BLaER1 treated with 17β-estradiol and CSF1 and Interleukin-3, amounts not matched to agents 10 nM and 100 nM (cell line): ENCODE results near the gene RAB1A.
"Not testable (repeated sequence)": the region's sequence is repeated elsewhere in the genome, so short reads cannot be mapped to it uniquely, and the experiment has no call there.

Experiments used
- H3K27ac ChIP-seq, 11 experiments: shearing (Covaris generic); formaldehyde crosslinking; 2 replicates each; pipeline ENCODE4 v1.8.1; 2022
- H3K27me3 ChIP-seq, 11 experiments: shearing (Covaris generic); formaldehyde crosslinking; 2 replicates each; pipeline ENCODE4 v1.8.1; 2022
- H3K36me3 ChIP-seq, 11 experiments: shearing (Covaris generic); formaldehyde crosslinking; 2 replicates each; pipeline ENCODE4 v1.8.1; 2022
- H3K4me1 ChIP-seq, 10 experiments: shearing (Covaris generic); formaldehyde crosslinking; 2 replicates each; pipeline ENCODE4 v1.8.1; 2022
- H3K4me2 ChIP-seq, 11 experiments: shearing (Covaris generic); formaldehyde crosslinking; 2 replicates each; pipeline ENCODE4 v1.8.1; 2022
- H3K4me3 ChIP-seq, 10 experiments: shearing (Covaris generic); formaldehyde crosslinking; 2 replicates each; pipeline ENCODE4 v1.8.1; 2022
- H3K9ac ChIP-seq, 11 experiments: shearing (Covaris generic); formaldehyde crosslinking; 2 replicates each; pipeline ENCODE4 v1.8.1; 2022
- H3K9me3 ChIP-seq, 11 experiments: shearing (Covaris generic); formaldehyde crosslinking; replicated peaks in 1 of 11; 2 replicates each; pipeline ENCODE4 v1.8.1; 2022
- H4K20me1 ChIP-seq, 11 experiments: shearing (Covaris generic); formaldehyde crosslinking; 2 replicates each; pipeline ENCODE4 v1.8.1; 2022
- Cebpa-rat ChIP-seq, 11 experiments: shearing (Covaris generic); IDR thresholded peaks; 2 replicates each; pipeline ENCODE4 v1.8.1; 2022

Gene RAB1A

GRCh38 chr2:65128297-65129190 lies 1.4 kb downstream of the RAB1A start:
- H3K9ac ChIP-seq, result peak overlapping the region; percentile 95 to 100 (median 98)
- H4K20me1 ChIP-seq, result peaks cover 29 to 62% (median 59%) of the 10 kb centered on the region in 11 experiments
- H3K4me3 ChIP-seq, result peak overlapping the region; percentile 79 to 99 (median 96)
- H3K36me3 ChIP-seq, result peaks cover 3 to 16% (median 8%) of the 10 kb centered on the region in 11 experiments; a peak in 11 of 22 replicates
- peak overlapping the region; percentile 77 to 98 (median 89) for H3K4me2 ChIP-seq
- no peaks in the 10 kb centered on the region for H3K9me3 ChIP-seq
- peaks cover 36 to 63% (median 48%) of the 10 kb centered on the region in 10 experiments for H3K4me1 ChIP-seq
- no peaks in the 10 kb centered on the region for H3K27me3 ChIP-seq
- TF ChIP-seq Cebpa-rat (IDR thresholded peaks at IDR 0.05), result peak in 2 of 11 experiments; percentile 19 to 27; a peak in 1 of 22 replicates
- peak overlapping the region; percentile 92 to 100 (median 96) for H3K27ac ChIP-seq

GRCh38 chr2:65125457-65125856 lies 4.4 kb downstream of the RAB1A start:
- peaks cover 29 to 75% (median 42%) of the 10 kb centered on the region in 10 experiments for H3K4me1 ChIP-seq
- peak overlapping the region in 2 of 11 experiments; percentile 63 to 99; a peak in 3 of 22 replicates for H3K9ac ChIP-seq

GRCh38 chr2:65122313-65122712 lies 7.6 kb downstream of the RAB1A start:
- H3K9ac ChIP-seq, result 0 out of 22 replicates have a peak overlapping the region, but pooled peaks of 1 of the 11 experiments have one; percentile 10
- H3K36me3 ChIP-seq, result peaks cover 21 to 50% (median 36%) of the 10 kb centered on the region in 11 experiments; a peak in 19 of 22 replicates
- peak overlapping the region in 2 of 11 experiments; percentile 24 to 50; a peak in 2 of 22 replicates for H3K4me2 ChIP-seq
- peaks cover 15 to 97% (median 27%) of the 10 kb centered on the region in 10 experiments for H3K4me1 ChIP-seq
- no peak overlapping the region for H3K4me3 ChIP-seq
- H3K27ac ChIP-seq, result no peak overlapping the region
- no peaks in the 10 kb centered on the region for H3K27me3 ChIP-seq
- peaks cover 66 to 100% (median 100%) of the 10 kb centered on the region in 11 experiments for H4K20me1 ChIP-seq
- no peak for TF ChIP-seq Cebpa-rat (IDR thresholded peaks at IDR 0.05)
- no peaks in the 10 kb centered on the region for H3K9me3 ChIP-seq

More at GRCh38 chr2:65125457-65125856, 4.4 kb downstream of the RAB1A start:
- Histone ChIP-seq H4K20me1 (peaks cover 54 to 93% (median 90%) of the 10 kb centered on the region in 11 experiments), H3K4me2 (peak overlapping the region; percentile 2 to 98 (median 27); a peak in 16 of 22 replicates), H3K27ac (0 out of 22 replicates have a peak overlapping the region, but pooled peaks of 1 of the 11 experiments have one; percentile 99), H3K4me3 (peak overlapping the region in 2 of 10 experiments; percentile 79 to 98; a peak in 1 of 20 replicates), H3K36me3 (peaks cover 10 to 29% (median 18%) of the 10 kb centered on the region in 11 experiments; a peak in 14 of 22 replicates)
- not testable (repeated sequence) for H3K9me3 ChIP-seq, H3K27me3 ChIP-seq

GRCh38 chr2:65120990-65121693 lies 8.8 kb downstream of the RAB1A start:
- H3K4me1 ChIP-seq, result peaks cover 9 to 97% (median 17%) of the 10 kb centered on the region in 10 experiments
- peak overlapping the region in 2 of 11 experiments; percentile 37 to 46; a peak in 4 of 22 replicates for H3K4me2 ChIP-seq
- no peaks in the 10 kb centered on the region for H3K27me3 ChIP-seq
- peaks cover 69 to 100% (median 100%) of the 10 kb centered on the region in 11 experiments for H4K20me1 ChIP-seq
- H3K36me3 ChIP-seq, result peaks cover 25 to 57% (median 40%) of the 10 kb centered on the region in 11 experiments; a peak in 21 of 22 replicates
- TF ChIP-seq Cebpa-rat (IDR thresholded peaks at IDR 0.05), result no peak
- H3K9ac ChIP-seq, result peak overlapping the region in 1 of 11 experiments; percentile 53; a peak in 2 of 22 replicates
- H3K9me3 ChIP-seq, result no peaks in the 10 kb centered on the region
- H3K4me3 ChIP-seq, result no peak overlapping the region
- no peak overlapping the region for H3K27ac ChIP-seq

- no peaks in the 10 kb centered on the region; a peak in 1 of 22 replicates for H3K9me3 ChIP-seq
- TF ChIP-seq Cebpa-rat (IDR thresholded peaks at IDR 0.05), result no peak
- H3K4me3 ChIP-seq, result no peak overlapping the region
Measured at GRCh38 chr2:65116645-65117044, 13.3 kb downstream of the RAB1A start.

GRCh38 chr2:65114921-65115320 lies 15.0 kb downstream of the RAB1A start:
- Histone ChIP-seq H3K4me2 (no peak overlapping the region), H3K36me3 (peaks cover 23 to 63% (median 38%) of the 10 kb centered on the region in 11 experiments; a peak in 21 of 22 replicates), H3K4me3 (no peak overlapping the region), H3K9ac (no peak overlapping the region), H3K9me3 (peaks cover 0 to 3% (median 0%) of the 10 kb centered on the region in 11 experiments; a peak in 1 of 22 replicates), H3K4me1 (peaks cover 0 to 87% (median 13%) of the 10 kb centered on the region in 10 experiments; a peak in 12 of 20 replicates), H3K27me3 (no peaks in the 10 kb centered on the region), H3K27ac (no peak overlapping the region), H4K20me1 (peaks cover 99 to 100% (median 100%) of the 10 kb centered on the region in 11 experiments)
- no peak for TF ChIP-seq Cebpa-rat (IDR thresholded peaks at IDR 0.05)

More at GRCh38 chr2:65116645-65117044, 13.3 kb downstream of the RAB1A start:
- Histone ChIP-seq H3K27me3 (no peaks in the 10 kb centered on the region), H3K9ac (0 out of 22 replicates have a peak overlapping the region, but pooled peaks of 1 of the 11 experiments have one; percentile 5), H4K20me1 (peaks cover 99 to 100% (median 100%) of the 10 kb centered on the region in 11 experiments), H3K36me3 (peaks cover 24 to 62% (median 36%) of the 10 kb centered on the region in 11 experiments; a peak in 21 of 22 replicates), H3K27ac (no peak overlapping the region), H3K4me2 (peak overlapping the region in 2 of 11 experiments; percentile 24 to 38; a peak in 3 of 22 replicates), H3K4me1 (peaks cover 0 to 91% (median 12%) of the 10 kb centered on the region in 10 experiments; a peak in 13 of 20 replicates)

GRCh38 chr2:65113816-65114215 lies 16.1 kb downstream of the RAB1A start:
- no peak for TF ChIP-seq Cebpa-rat (IDR thresholded peaks at IDR 0.05)
- Histone ChIP-seq H3K36me3 (peaks cover 29 to 64% (median 43%) of the 10 kb centered on the region in 11 experiments), H4K20me1 (peaks cover 98 to 100% (median 100%) of the 10 kb centered on the region in 11 experiments), H3K4me3 (no peak overlapping the region), H3K27ac (no peak overlapping the region), H3K4me1 (peaks cover 0 to 76% (median 13%) of the 10 kb centered on the region in 10 experiments; a peak in 12 of 20 replicates), H3K9ac (no peak overlapping the region), H3K9me3 (peaks cover 0 to 3% (median 0%) of the 10 kb centered on the region in 11 experiments; a peak in 1 of 22 replicates), H3K27me3 (no peaks in the 10 kb centered on the region), H3K4me2 (peak overlapping the region in 1 of 11 experiments; percentile 16; a peak in 1 of 22 replicates)

- 0 out of 22 replicates have a peak overlapping the region, but pooled peaks of 1 of the 11 experiments have one; percentile 4 for H3K9ac ChIP-seq
- peak overlapping the region in 2 of 11 experiments; percentile 15 to 45; a peak in 2 of 22 replicates for H3K4me2 ChIP-seq
- H3K4me3 ChIP-seq, result no peak overlapping the region
- no peak overlapping the region for H3K27ac ChIP-seq
- peaks cover 0 to 3% (median 0%) of the 10 kb centered on the region in 11 experiments; a peak in 1 of 22 replicates for H3K9me3 ChIP-seq
- H3K4me1 ChIP-seq, result peaks cover 0 to 76% (median 13%) of the 10 kb centered on the region in 10 experiments; a peak in 12 of 20 replicates
- peaks cover 27 to 66% (median 46%) of the 10 kb centered on the region in 11 experiments for H3K36me3 ChIP-seq
- peaks cover 98 to 100% (median 100%) of the 10 kb centered on the region in 11 experiments for H4K20me1 ChIP-seq
- no peak for TF ChIP-seq Cebpa-rat (IDR thresholded peaks at IDR 0.05)
- H3K27me3 ChIP-seq, result no peaks in the 10 kb centered on the region
Measured at GRCh38 chr2:65113229-65113628, 16.7 kb downstream of the RAB1A start.
